HepG2 (cell line): ENCODE data around the gene KRT27. TPM values are rescaled to one million over a fixed set of nuclear protein-coding genes. Genes with fewer than 3 reads are reported as not detected.

Source experiments
- ATAC-seq: fragments of 200-7000 bp; cut with Tn5 transposase; 3 replicates; pipeline ENCODE4 v1.9.1; 2020; ENCODE audit warnings: mild to moderate bottlenecking, moderate library complexity
- Bru-seq: library from RNA; stranded (reverse); fragments of 400-500 nt; gene quantifications from one replicate; lab custom pipeline; 2021; lab: Mats Ljungman, UMichigan
- BruChase-seq, 2 experiments: library from RNA; stranded (reverse); fragments of 400-500 nt; gene quantifications; one replicate each; lab custom pipeline; 2021; lab: Mats Ljungman, UMichigan
- BruUV-seq: library from RNA; stranded (reverse); fragments of 400-500 nt; replicated peaks from 2 replicates; lab custom pipeline; 2021; lab: Mats Ljungman, UMichigan
- CTCF ChIA-PET: fragments of 300-600 bp; formaldehyde crosslinking; extraction: SDS; loops from one replicate; lab custom pipeline; 2021; ENCODE audit warnings: low total read pairs, inconsistent platforms, low intra/inter-chr PET ratio; lab: Yijun Ruan, JAX
- POLR2A ChIA-PET: fragments of 350-600 bp; sonication (Branson Sonifier 250); formaldehyde crosslinking; loops from one replicate; lab custom pipeline; 2020; ENCODE audit warnings: antibody characterized with exemption, inconsistent platforms; lab: Yijun Ruan, JAX
- DNase-seq: peaks from one replicate; pipeline ENCODE4 v3.0.0-alpha.2; 2015; ENCODE audit warnings: low spot score
- FAIRE-seq: peaks from 3 replicates; lab custom pipeline; 2011; peaks lifted over from hg19 to GRCh38; lab: Jason Lieb, UNC
- H2AFZ ChIP-seq: one replicate; pipeline ENCODE4 v1.6.1; 2011; ENCODE audit warnings: low read length, inconsistent platforms
- H3K27ac ChIP-seq: fragments of 300-600 bp; 3 replicates; pipeline ENCODE4 v1.8.0; 2011; ENCODE audit warnings: mixed run types, mild to moderate bottlenecking, mixed read lengths, low read length, inconsistent platforms; ENCODE audit not compliant: insufficient read depth; ENCODE audit errors: extremely low read length
- H3K27me3 ChIP-seq, 2 experiments: fragments of 200-600 bp in 1 of 2; 2 replicates in 1 of 2; 3 replicates in 1 of 2; pipeline versions ENCODE4 v1.6.0 to v1.8.0; 2011; ENCODE audit warnings: low read length in 2 of 2, mild to moderate bottlenecking in 2 of 2, moderate library complexity in 2 of 2, inconsistent platforms in 1 of 2; ENCODE audit not compliant: insufficient read depth in 2 of 2, control insufficient read depth in 1 of 2
- H3K36me3 ChIP-seq, 2 experiments: fragments of 200-600 bp in 1 of 2; replicated peaks in 1 of 2; 2 replicates in 1 of 2; 3 replicates in 1 of 2; pipeline versions ENCODE4 v1.5.1 to v1.8.0; 2011; ENCODE audit warnings: low read length in 2 of 2, inconsistent platforms in 1 of 2; ENCODE audit not compliant: insufficient read depth in 2 of 2, control insufficient read depth in 1 of 2
- H3K4me1 ChIP-seq: 2 replicates; pipeline ENCODE4 v1.5.1; 2012; ENCODE audit warnings: low read length, inconsistent platforms; ENCODE audit not compliant: insufficient read depth
- H3K4me2 ChIP-seq: 2 replicates; pipeline ENCODE4 v1.6.0; 2011; ENCODE audit warnings: low read depth, low read length, inconsistent platforms
- H3K4me3 ChIP-seq, 3 experiments: fragments of 200-600 bp in 1 of 3; sonication (generic), shearing (Covaris generic) in 1 of 3; replicated peaks in 1 of 3; 2 replicates each; pipeline ENCODE4 v1.5.1; 2011 to 2016; ENCODE audit warnings: low read length in 3 of 3, inconsistent platforms in 2 of 3, low read depth in 2 of 3, mild to moderate bottlenecking in 2 of 3, control low read depth in 1 of 3, mixed read lengths in 1 of 3; ENCODE audit not compliant: insufficient read depth in 1 of 3
- H3K79me2 ChIP-seq: one replicate; pipeline ENCODE4 v1.6.1; 2011; ENCODE audit warnings: low read length, inconsistent platforms; ENCODE audit not compliant: insufficient read depth
- H3K9ac ChIP-seq: 2 replicates; pipeline ENCODE4 v1.6.0; 2011; ENCODE audit warnings: mild to moderate bottlenecking, low read depth, low read length, inconsistent platforms; ENCODE audit not compliant: insufficient read depth
- H3K9me3 ChIP-seq: 2 replicates; pipeline ENCODE4 v1.5.1; 2012; ENCODE audit warnings: mild to moderate bottlenecking, low read length
- H4K20me1 ChIP-seq: 2 replicates; pipeline ENCODE4 v1.6.0; 2011; ENCODE audit warnings: inconsistent platforms, mild to moderate bottlenecking, low read length, moderate library complexity; ENCODE audit not compliant: insufficient read depth
- ASH2L ChIP-seq: fragments of 300-600, 200-600 bp; sonication (generic); IDR thresholded peaks from 2 replicates; pipeline ENCODE4 v1.7.0; 2017; ENCODE audit warnings: low read depth, mild to moderate bottlenecking, moderate library complexity, mixed read lengths, low read length; ENCODE audit not compliant: insufficient read length
- GLMP ChIP-seq: sonication (generic); formaldehyde crosslinking; IDR thresholded peaks from 2 replicates; pipeline ENCODE4 v1.9.0; 2021; ENCODE audit warnings: missing genetic modification reagents, mild to moderate bottlenecking, borderline replicate concordance
- KDM1A ChIP-seq: IDR thresholded peaks from 2 replicates; pipeline ENCODE4 v1.6.1; 2016; ENCODE audit warnings: missing compliant biosample characterization
- MTA3 ChIP-seq: sonication (generic); formaldehyde crosslinking; IDR thresholded peaks from 2 replicates; pipeline ENCODE4 v1.4.0; 2020; ENCODE audit warnings: missing genetic modification reagents
- RCOR2 ChIP-seq: IDR thresholded peaks from 2 replicates; pipeline ENCODE4 v1.6.1; 2016; ENCODE audit warnings: missing biosample characterization, missing genetic modification reagents
- STAG1 ChIP-seq: sonication (generic); formaldehyde crosslinking; IDR thresholded peaks from 2 replicates; pipeline ENCODE4 v1.4.0; 2020; ENCODE audit warnings: missing genetic modification reagents
- ZBTB46 ChIP-seq: sonication (generic); formaldehyde crosslinking; IDR thresholded peaks from 2 replicates; pipeline ENCODE4 v1.4.0; 2020; ENCODE audit warnings: mild to moderate bottlenecking, missing genetic modification reagents, borderline replicate concordance
- ZNF274 ChIP-seq: sonication (generic); formaldehyde crosslinking; IDR thresholded peaks from 2 replicates; pipeline ENCODE4 v1.5.1; 2020; ENCODE audit warnings: mild to moderate bottlenecking, missing genetic modification reagents
- ZNF382 ChIP-seq: sonication (generic); formaldehyde crosslinking; IDR thresholded peaks from 2 replicates; pipeline ENCODE4 v1.5.0; 2020; ENCODE audit warnings: missing genetic modification reagents, mild to moderate bottlenecking, borderline replicate concordance
- ZNF629 ChIP-seq: sonication (generic); formaldehyde crosslinking; conservative IDR thresholded peaks from 2 replicates; pipeline ENCODE4 v1.5.0; 2020; ENCODE audit warnings: missing genetic modification reagents
- WGBS: methylation state at CpG from one replicate; pipeline ENCODE4 v1.1.6; 2017; ENCODE audit warnings: low lambda C conversion rate; 5-methylcytosine and 5-hydroxymethylcytosine counted together
- in situ Hi-C: cut with HindIII; loops from 2 replicates; pipeline ENCODE4 v1.10.0; 2017; ENCODE audit warnings: low pct_unique_long_range_greater_than_20kb; ENCODE audit not compliant: extremely low pct_ligation_motif_present
- intact Hi-C: fragments of 100-400 bp; cut with micrococcal nuclease; formaldehyde crosslinking; loops from one replicate; pipeline ENCODE4 v1.10.0; 2022; ENCODE audit not compliant: unreplicated experiment
- long read RNA-seq, 2 experiments: library from RNA in 1 of 2; library from polyadenylated mRNA in 1 of 2; stranded (forward) in 1 of 2; unstranded in 1 of 2; transcript quantifications; one replicate each; pipeline ENCODE4 v2.0.0, GENCODE V29; 2019 to 2022
- polyA minus RNA-seq, 3 experiments: library from RNA; depleted of rRNA, polyadenylated mRNA; stranded (reverse); fragments of >200 nt; gene quantifications; 2 replicates each; pipeline ENCODE4 v1.2.3, GENCODE V29; 2011; ENCODE audit warnings: low replicate concordance in 1 of 3
- polyA plus RNA-seq, 8 experiments: library from polyadenylated mRNA; depleted of rRNA in 3 of 8; stranded (reverse) in 7 of 8; unstranded in 1 of 8; fragments of >200 nt; fragmentation: Illumina TruSeq in 4 of 8; extraction: Trizol in 4 of 8; gene quantifications; 2 replicates each; pipeline versions ENCODE4 v1.2.1 to v1.2.3, GENCODE V29; 2011 to 2016; ENCODE audit warnings: low read depth in 4 of 8, missing spikeins in 1 of 8, mixed read lengths in 1 of 8; ENCODE audit not compliant: insufficient read depth in 1 of 8
- total RNA-seq, 5 experiments: library from RNA; depleted of rRNA; stranded (reverse); fragments of >200 nt; fragmentation: Illumina TruSeq; extraction: Trizol; gene quantifications; 2 replicates each; pipeline ENCODE4 v1.2.3, GENCODE V29; 2016; ENCODE audit warnings: low read depth in 1 of 5
- TF ChIP-seq, protein P1 (sequence below): sonication (generic); formaldehyde crosslinking; IDR thresholded peaks from 2 replicates; pipeline ENCODE4 v1.8.0; 2022; ENCODE audit warnings: mild to moderate bottlenecking, missing genetic modification reagents, moderate library complexity

The KRT27 gene, protein sequence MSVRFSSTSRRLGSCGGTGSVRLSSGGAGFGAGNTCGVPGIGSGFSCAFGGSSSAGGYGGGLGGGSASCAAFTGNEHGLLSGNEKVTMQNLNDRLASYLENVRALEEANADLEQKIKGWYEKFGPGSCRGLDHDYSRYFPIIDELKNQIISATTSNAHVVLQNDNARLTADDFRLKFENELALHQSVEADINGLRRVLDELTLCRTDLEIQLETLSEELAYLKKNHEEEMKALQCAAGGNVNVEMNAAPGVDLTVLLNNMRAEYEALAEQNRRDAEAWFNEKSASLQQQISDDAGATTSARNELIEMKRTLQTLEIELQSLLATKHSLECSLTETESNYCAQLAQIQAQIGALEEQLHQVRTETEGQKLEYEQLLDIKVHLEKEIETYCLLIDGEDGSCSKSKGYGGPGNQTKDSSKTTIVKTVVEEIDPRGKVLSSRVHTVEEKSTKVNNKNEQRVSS
- total RNA-seq (2016; rRNA removed; fragmentation: Illumina TruSeq; extraction: Trizol): not detected in 2 replicates
- not detected in 2 replicates for total RNA-seq (2016; cell fraction: cytosol; rRNA removed; fragmentation: Illumina TruSeq; extraction: Trizol; ENCODE audit: low read depth)
- total RNA-seq (2016; cell fraction: insoluble cytoplasmic fraction; rRNA removed; fragmentation: Illumina TruSeq; extraction: Trizol): not detected in 2 replicates
- total RNA-seq (2016; cell fraction: membrane; rRNA removed; fragmentation: Illumina TruSeq; extraction: Trizol): not detected in 2 replicates
- total RNA-seq (2016; cell fraction: nucleus; rRNA removed; fragmentation: Illumina TruSeq; extraction: Trizol): not detected in 2 replicates
- not detected in 2 replicates for polyA plus RNA-seq (2011; rRNA removed)
- not detected in 2 replicates for polyA plus RNA-seq (2011; cell fraction: cytosol; rRNA removed)
- polyA plus RNA-seq (2011; cell fraction: nucleus; rRNA removed): not detected in 2 replicates
- not detected in 2 replicates for polyA plus RNA-seq (2012)
- not detected in 2 replicates for polyA plus RNA-seq (2016; cell fraction: cytosol; fragmentation: Illumina TruSeq; extraction: Trizol; ENCODE audit: low read depth)
- not detected in 2 replicates for polyA plus RNA-seq (2016; cell fraction: insoluble cytoplasmic fraction; fragmentation: Illumina TruSeq; extraction: Trizol; ENCODE audit: low read depth)
- not detected in 2 replicates for polyA plus RNA-seq (2016; cell fraction: membrane; fragmentation: Illumina TruSeq; extraction: Trizol; ENCODE audit: low read depth)
- polyA plus RNA-seq (2016; cell fraction: nucleus; fragmentation: Illumina TruSeq; extraction: Trizol; ENCODE audit: insufficient read depth, low read depth): not detected in 2 replicates
- polyA minus RNA-seq (2011; rRNA and poly(A)+ RNA removed; ENCODE audit: low replicate concordance): not detected in 2 replicates
- polyA minus RNA-seq (2011; cell fraction: cytosol; rRNA and poly(A)+ RNA removed): not detected in 2 replicates
- polyA minus RNA-seq (2011; cell fraction: nucleus; rRNA and poly(A)+ RNA removed): not detected in 2 replicates
- not detected for Bru-seq, nascent RNA
- BruChase-seq, experiment 1, labeled RNA remaining after a 6-hour chase: not detected
- BruChase-seq, experiment 2, labeled RNA remaining after a 2-hour chase: percentile 7 among the genes with signal in this experiment
- long read RNA-seq, experiment 1: 0 reads
- long read RNA-seq, experiment 2: 0 reads

DNA sequence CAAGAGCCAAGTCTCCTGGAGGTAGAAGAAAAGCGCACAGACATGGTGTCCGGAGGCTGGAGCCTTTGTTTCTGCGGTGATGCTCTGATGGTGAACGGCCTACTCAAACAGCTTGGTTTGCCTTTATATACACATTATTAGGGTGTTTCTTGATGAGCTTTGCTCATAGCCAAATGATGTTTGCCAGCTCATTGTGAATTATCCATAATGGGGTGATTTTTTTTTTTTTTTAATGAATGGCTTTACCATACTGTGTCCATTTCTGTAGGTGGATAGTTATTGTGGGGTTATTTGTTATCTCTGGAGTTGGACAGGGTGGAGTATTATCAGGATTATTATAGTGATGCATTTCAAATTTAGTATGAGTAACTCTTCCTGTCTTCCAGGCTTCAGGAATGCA, at the start of gene KRT27:
Gene KRT27 (minus strand): TSS at position 101 of the 400 bp plus-strand sequence. CDS start 57 bp downstream, at position 44.
- ATAC-seq: no peak
- 0 out of 2 replicates have a peak, but pooled peaks cover 8% of the 10 kb centered on the region for H3K4me1 ChIP-seq
- no TSS peak for BruUV-seq
- H3K27me3 ChIP-seq: peaks cover 0 to 46% of the 10 kb centered on the region in 2 experiments; a peak in 3 of 5 replicates
- no peak for DNase-seq
- H3K4me3 ChIP-seq: no peak within 1 kb of the TSS
- no peaks in the 10 kb centered on the region for H3K79me2 ChIP-seq
- no peak within 1 kb of the TSS for H2AFZ ChIP-seq
- CTCF ChIA-PET: no interaction called here
- H3K27ac ChIP-seq: no peak within 1 kb of the TSS
- H3K36me3 ChIP-seq: no peaks in the 10 kb centered on the region
- no peak for FAIRE-seq
- intact Hi-C loops: no loop called here
- no peaks in the 10 kb centered on the region for H4K20me1 ChIP-seq
- POLR2A ChIA-PET: no interaction called here
- WGBS: 71% methylated on average over 4 of the region's 4 CpGs
- no peak within 1 kb of the TSS for H3K9ac ChIP-seq
- in situ Hi-C loops: no loop called here
- H3K4me2 ChIP-seq: no peak within 1 kb of the TSS
- no peaks in the 10 kb centered on the region for H3K9me3 ChIP-seq
- TF ChIP-seq MTA3 (CRISPR knock-in tag) (no peak), KDM1A (no peak), GLMP (CRISPR knock-in tag) (no peak), ZNF629 (CRISPR knock-in tag) (no peak), ZBTB46 (no peak), ZNF382 (CRISPR knock-in tag) (no peak), ZNF274 (CRISPR knock-in tag) (no peak), ASH2L (no peak), STAG1 (no peak), RCOR2 (no peak)
- TF ChIP-seq, protein P1, sequence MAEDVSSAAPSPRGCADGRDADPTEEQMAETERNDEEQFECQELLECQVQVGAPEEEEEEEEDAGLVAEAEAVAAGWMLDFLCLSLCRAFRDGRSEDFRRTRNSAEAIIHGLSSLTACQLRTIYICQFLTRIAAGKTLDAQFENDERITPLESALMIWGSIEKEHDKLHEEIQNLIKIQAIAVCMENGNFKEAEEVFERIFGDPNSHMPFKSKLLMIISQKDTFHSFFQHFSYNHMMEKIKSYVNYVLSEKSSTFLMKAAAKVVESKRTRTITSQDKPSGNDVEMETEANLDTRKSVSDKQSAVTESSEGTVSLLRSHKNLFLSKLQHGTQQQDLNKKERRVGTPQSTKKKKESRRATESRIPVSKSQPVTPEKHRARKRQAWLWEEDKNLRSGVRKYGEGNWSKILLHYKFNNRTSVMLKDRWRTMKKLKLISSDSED: no peak
